H1 (cell line): ENCODE results near the gene SPDYC. TPM values are rescaled to one million over a fixed set of nuclear protein-coding genes. Genes with fewer than 3 reads are reported as not detected.

ENCODE experiments used
- BACH1 ChIP-seq: IDR thresholded peaks from 2 replicates; pipeline ENCODE4 v1.6.1; 2012; ENCODE audit warnings: low read length, improper control_type of control experiment
- CEBPB ChIP-seq: IDR thresholded peaks from 2 replicates; pipeline ENCODE4 v1.6.1; 2012; ENCODE audit warnings: low read depth, low read length
- polyA plus RNA-seq, 7 experiments: library from polyadenylated mRNA; depleted of rRNA in 3 of 7; stranded (reverse) in 5 of 7; unstranded in 2 of 7; fragments of >200 nt in 5 of 7; fragments of 200-250 nt in 2 of 7; gene quantifications; 1 replicate in 5 of 7; 2 replicates in 1 of 7; 4 replicates in 1 of 7; pipeline versions ENCODE4 v1.2.1 to v1.2.3, GENCODE V29; 2011 to 2013; ENCODE audit warnings: missing spikeins in 2 of 7, mixed read lengths in 2 of 7
- total RNA-seq: library from RNA; stranded (reverse); fragmentation: NEBNext Ultra II Directional; extraction: Animal tissue kit (Norgen Biotek cat#: 25700); gene quantifications from 2 replicates; pipeline ENCODE4 v1.2.1, GENCODE V29; 2021

SPDYC gene
- total and polyA plus RNA-seq, 2 of the 8 experiments (the other 6 are each of a cell fraction or from before 2014, with no cell fraction given) = 0.15 TPM; not detected in 1

DNA sequence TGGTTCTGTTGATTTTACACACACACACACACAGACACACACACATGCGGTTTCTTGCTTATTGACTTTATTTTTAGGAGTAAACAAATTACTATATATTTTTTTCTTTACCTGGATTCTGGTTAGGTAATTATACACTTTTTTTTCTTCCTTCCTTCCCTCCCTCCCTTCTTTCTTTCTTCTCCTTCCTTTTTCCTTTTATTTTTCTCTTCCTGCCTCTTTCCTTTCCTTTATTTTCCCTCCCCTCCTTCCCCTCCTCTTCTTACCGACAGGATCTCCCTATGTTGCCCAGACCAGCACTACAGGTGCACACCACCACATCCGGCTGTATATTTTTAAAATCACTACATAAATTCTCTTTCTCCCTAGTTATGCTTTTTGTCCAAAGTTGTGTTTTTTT is 3.1 kb upstream of the SPDYC start (continued):
- no peak for TF ChIP-seq BACH1
- TF ChIP-seq CEBPB = no peak
